Common myeloid progenitor, CD34-positive (primary cell): ENCODE measurements around the gene OPN5.

ENCODE experiments used
- CTCF ChIA-PET: fragments of 350-600 bp; sonication (Branson Sonifier 250); formaldehyde crosslinking; loops from one replicate; lab custom pipeline; 2021; ENCODE audit warnings: antibody characterized with exemption; lab: Charles Lee
- POLR2A ChIA-PET: fragments of 350-600 bp; sonication (Branson Sonifier 250); formaldehyde crosslinking; loops from one replicate; lab custom pipeline; 2021; ENCODE audit warnings: antibody characterized with exemption; lab: Charles Lee
- DNase-seq, 3 donors: peaks; one replicate each; pipeline versions ENCODE4 v3.0.0 to v3.0.0-alpha.2; 2013
- H3K27ac ChIP-seq, 2 experiments: 1 replicate in 1 of 2; 2 replicates in 1 of 2; pipeline ENCODE4 v1.7.0; 2013; ENCODE audit warnings: inconsistent platforms in 2 of 2, low read length in 2 of 2, mild to moderate bottlenecking in 2 of 2, low read depth in 1 of 2, moderate library complexity in 1 of 2; ENCODE audit not compliant: severe bottlenecking in 2 of 2, insufficient read depth in 1 of 2, poor library complexity in 1 of 2
- H3K27me3 ChIP-seq, 5 experiments: replicated peaks in 2 of 5; 1 replicate in 3 of 5; 2 replicates in 2 of 5; pipeline versions ENCODE4 v1.6.1 to v1.7.0; 2013; ENCODE audit warnings: low read length in 4 of 5, mild to moderate bottlenecking in 2 of 5, moderate library complexity in 2 of 5, inconsistent platforms in 1 of 5; ENCODE audit not compliant: insufficient read depth in 5 of 5, control insufficient read depth in 4 of 5
- H3K36me3 ChIP-seq, 4 experiments: 1 replicate in 2 of 4; 2 replicates in 2 of 4; pipeline versions ENCODE4 v1.6.1 to v1.7.0; 2013; ENCODE audit warnings: low read length in 3 of 4, control low read depth in 1 of 4, mild to moderate bottlenecking in 1 of 4; ENCODE audit not compliant: control insufficient read depth in 4 of 4, insufficient read depth in 4 of 4
- H3K4me1 ChIP-seq, 4 experiments: 1 replicate in 3 of 4; 2 replicates in 1 of 4; pipeline versions ENCODE4 v1.6.1 to v1.7.1; 2013; ENCODE audit warnings: low read length in 3 of 4, mild to moderate bottlenecking in 3 of 4, control low read depth in 1 of 4, inconsistent platforms in 1 of 4, moderate library complexity in 1 of 4; ENCODE audit not compliant: control insufficient read depth in 4 of 4, insufficient read depth in 4 of 4; ENCODE audit errors: control extremely low read depth in 1 of 4
- H3K4me3 ChIP-seq, 7 experiments: 1 replicate in 4 of 7; 2 replicates in 3 of 7; pipeline versions ENCODE4 v1.5.1 to v1.7.0; 2013; ENCODE audit warnings: mild to moderate bottlenecking in 7 of 7, low read length in 6 of 7, moderate library complexity in 6 of 7, inconsistent platforms in 2 of 7, low read depth in 2 of 7, control low read depth in 1 of 7; ENCODE audit not compliant: insufficient read depth in 4 of 7, control insufficient read depth in 1 of 7; ENCODE audit errors: extremely low read depth in 1 of 7
- H3K9me3 ChIP-seq, 5 experiments: 1 replicate in 4 of 5; 2 replicates in 1 of 5; pipeline versions ENCODE4 v1.6.1 to v1.7.1; 2013; ENCODE audit warnings: low read length in 4 of 5, mild to moderate bottlenecking in 2 of 5, inconsistent platforms in 1 of 5, low read depth in 1 of 5, moderate library complexity in 1 of 5; ENCODE audit not compliant: control insufficient read depth in 4 of 5, insufficient read depth in 2 of 5; ENCODE audit errors: control extremely low read depth in 1 of 5
- WGBS: methylation state at CpG from one replicate; pipeline ENCODE4 v1.1.5; 2013; ENCODE audit not compliant: insufficient coverage; 5-methylcytosine and 5-hydroxymethylcytosine counted together

Gene OPN5

DNA sequence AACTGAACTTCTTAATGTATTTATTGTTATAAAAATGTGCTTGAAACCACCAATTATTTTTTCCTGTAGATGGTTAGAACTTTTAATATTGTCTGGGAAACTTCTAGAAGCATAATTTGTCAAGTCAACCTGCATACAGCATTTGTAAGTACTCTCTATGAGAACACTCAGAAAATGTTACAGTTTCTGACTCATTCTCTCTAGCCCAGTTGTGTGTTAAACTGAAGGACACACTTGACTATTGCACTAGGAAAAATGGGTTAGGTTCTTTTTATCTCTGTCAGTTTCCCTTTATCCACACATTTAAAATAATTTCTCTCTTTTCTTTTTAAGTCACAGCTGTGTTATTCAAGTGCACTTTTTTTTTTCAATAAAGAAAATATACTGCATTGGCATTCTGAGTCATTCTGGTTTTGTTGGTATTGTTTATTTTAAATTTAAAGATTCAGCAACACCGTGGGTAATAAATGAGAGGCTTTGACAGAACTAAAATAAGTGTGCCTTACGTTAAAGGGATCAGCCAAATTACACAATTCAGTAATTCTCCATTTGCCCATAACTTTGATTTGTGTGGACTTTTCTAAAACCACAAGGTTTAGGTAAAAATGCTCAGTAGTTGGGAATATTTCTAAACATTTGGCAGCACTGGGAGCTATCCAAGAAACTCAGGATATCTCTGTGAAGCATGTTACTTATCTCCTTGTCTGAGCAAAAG lies 50.7 kb downstream of the OPN5 start:
- Histone ChIP-seq H3K27me3 (no peaks in the 10 kb centered on the region), H3K4me3 (no peak overlapping the region), H3K9me3 (no peaks in the 10 kb centered on the region), H3K27ac (no peak overlapping the region), H3K36me3 (no peaks in the 10 kb centered on the region), H3K4me1 (no peaks in the 10 kb centered on the region)
- DNase-seq, result no peak
- POLR2A ChIA-PET, result no interaction called here
- no CpG with 5 or more reads among the region's 2 CpGs for WGBS
- CTCF ChIA-PET, result no interaction called here

DNA sequence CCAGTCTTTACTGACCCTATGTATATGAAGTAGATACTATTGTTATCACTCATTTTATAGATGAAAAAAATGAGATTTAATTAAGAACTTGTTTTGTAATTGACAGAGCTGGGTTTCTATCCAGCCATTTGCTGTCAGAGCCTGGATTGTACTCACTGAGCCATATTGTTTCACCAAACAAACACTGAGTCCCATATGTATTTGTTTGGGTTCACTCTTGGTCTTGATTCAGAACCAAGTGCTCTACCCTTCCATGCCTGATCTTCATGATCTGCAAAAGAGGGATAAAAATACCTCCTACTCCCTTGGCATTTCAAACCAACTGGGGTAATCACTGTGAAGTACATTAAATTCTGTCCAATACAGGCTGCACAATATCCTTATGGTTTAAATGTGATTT lies 52.4 kb downstream of the OPN5 start:
- CTCF ChIA-PET, result no interaction called here
- H3K4me3 ChIP-seq, result no peak overlapping the region

DNA sequence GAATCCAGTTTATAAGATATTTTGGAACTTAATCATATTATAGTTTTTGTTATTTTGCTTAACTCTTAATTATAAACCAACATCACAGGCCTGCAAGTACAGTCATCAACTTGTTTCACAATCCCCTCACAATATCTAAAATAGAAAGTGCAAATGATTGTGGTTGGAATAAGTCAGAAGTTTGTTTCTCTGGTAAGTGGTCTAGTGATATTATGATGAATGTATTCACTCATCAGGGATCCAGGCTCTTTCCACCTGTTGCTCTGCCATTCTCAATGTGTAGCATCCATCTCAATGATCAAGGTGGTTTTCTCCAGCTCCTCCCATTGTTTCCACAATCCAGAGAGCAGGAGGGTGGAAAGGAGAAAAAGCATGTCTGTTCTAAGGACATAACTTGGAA lies 54.2 kb downstream of the OPN5 start:
- Histone ChIP-seq H3K27me3 (no peaks in the 10 kb centered on the region), H3K9me3 (no peaks in the 10 kb centered on the region), H3K27ac (no peak overlapping the region), H3K4me3 (no peak overlapping the region), H3K4me1 (no peaks in the 10 kb centered on the region), H3K36me3 (no peaks in the 10 kb centered on the region)
- ChIA-PET POLR2A (no interaction called here), CTCF (no interaction called here)
- no peak for DNase-seq

More for the DNA sequence above, 52.4 kb downstream of the OPN5 start:
- no peaks in the 10 kb centered on the region for H3K36me3 ChIP-seq
- DNase-seq, result no peak
- no peaks in the 10 kb centered on the region for H3K9me3 ChIP-seq
- POLR2A ChIA-PET, result no interaction called here
- H3K27ac ChIP-seq, result no peak overlapping the region
- H3K27me3 ChIP-seq, result no peaks in the 10 kb centered on the region
- H3K4me1 ChIP-seq, result no peaks in the 10 kb centered on the region

- H3K4me1 ChIP-seq, result no peaks in the 10 kb centered on the region
- POLR2A ChIA-PET, result no interaction called here
- no peaks in the 10 kb centered on the region for H3K36me3 ChIP-seq
- H3K27ac ChIP-seq, result no peak overlapping the region
- H3K4me3 ChIP-seq, result no peak overlapping the region
- CTCF ChIA-PET, result no interaction called here
- no peaks in the 10 kb centered on the region for H3K27me3 ChIP-seq
- no peak for DNase-seq
- no peaks in the 10 kb centered on the region for H3K9me3 ChIP-seq
- WGBS, result 100% methylated on average over 1 of the region's 1 CpG
Measured at GRCh38 chr6:47836639-47837038, 54.8 kb downstream of the OPN5 start.

DNA sequence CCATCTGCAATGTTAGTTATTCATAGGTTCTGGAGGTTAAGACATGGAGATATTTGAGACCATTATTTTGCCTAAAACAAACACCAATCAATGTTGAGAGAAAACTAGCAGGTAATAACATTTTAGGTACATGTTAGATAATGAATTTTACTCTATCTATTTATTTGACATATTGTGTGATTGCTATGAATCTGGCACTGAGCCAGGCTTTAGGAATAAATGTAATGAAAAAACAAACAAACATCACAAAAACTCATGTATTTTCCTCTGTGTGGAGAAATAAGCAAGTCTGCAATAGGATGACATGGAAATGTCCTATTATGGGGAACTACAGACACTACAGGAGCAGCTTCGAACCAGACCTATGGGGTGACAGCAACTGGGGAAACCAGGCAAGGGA lies 57.8 kb downstream of the OPN5 start:
- WGBS, result 75% methylated on average over 1 of the region's 1 CpG
- POLR2A ChIA-PET, result no interaction called here
- CTCF ChIA-PET, result no interaction called here
- Histone ChIP-seq H3K9me3 (peaks cover 0 to 2% (median 0%) of the 10 kb centered on the region in 5 experiments), H3K4me1 (no peaks in the 10 kb centered on the region), H3K27me3 (no peaks in the 10 kb centered on the region), H3K27ac (no peak overlapping the region), H3K4me3 (no peak overlapping the region), H3K36me3 (no peaks in the 10 kb centered on the region)
- no peak for DNase-seq

DNA sequence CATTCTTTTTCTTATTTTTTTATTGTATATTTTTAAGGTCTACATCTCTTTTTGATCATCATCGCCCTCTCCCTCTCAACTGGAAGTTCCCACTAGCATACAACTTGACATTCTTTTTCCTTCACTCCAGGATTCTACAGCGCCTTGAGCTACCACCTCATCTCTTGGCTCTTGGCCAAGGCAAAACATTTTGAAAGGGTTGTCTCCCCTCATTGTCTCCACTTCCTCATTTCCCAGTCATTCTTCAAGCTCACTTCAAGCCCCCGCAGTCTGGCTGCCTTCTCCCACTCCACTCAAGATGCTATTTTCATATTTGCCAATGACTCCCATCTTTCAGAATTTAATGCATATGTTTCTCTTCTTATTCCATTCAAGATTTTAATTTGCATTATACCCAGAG lies 63.0 kb downstream of the OPN5 start:
- no peak overlapping the region for H3K4me3 ChIP-seq
- peaks cover 0 to 2% (median 0%) of the 10 kb centered on the region in 5 experiments for H3K9me3 ChIP-seq
- ChIA-PET POLR2A (no interaction called here), CTCF (no interaction called here)
- peak in 1 of 3 donors; percentile 0 for DNase-seq
- no peak overlapping the region for H3K27ac ChIP-seq
- WGBS, result 78% methylated on average over 3 of the region's 3 CpGs
- no peaks in the 10 kb centered on the region for H3K36me3 ChIP-seq
- H3K4me1 ChIP-seq, result no peaks in the 10 kb centered on the region
- H3K27me3 ChIP-seq, result no peaks in the 10 kb centered on the region

GRCh38 chr6:47846752-47847151 lies 64.9 kb downstream of the OPN5 start:
- no peak overlapping the region for H3K4me3 ChIP-seq
- no peak overlapping the region for H3K27ac ChIP-seq
- H3K9me3 ChIP-seq, result peaks cover 0 to 2% (median 0%) of the 10 kb centered on the region in 5 experiments
- WGBS, result no CpG with 5 or more reads among the region's 1 CpG
- POLR2A ChIA-PET, result no interaction called here
- no peaks in the 10 kb centered on the region for H3K4me1 ChIP-seq
- no peak for DNase-seq
- no peaks in the 10 kb centered on the region for H3K36me3 ChIP-seq
- CTCF ChIA-PET, result no interaction called here
- no peaks in the 10 kb centered on the region for H3K27me3 ChIP-seq
